Smooth muscle cell (in vitro differentiated cells): ENCODE data around the gene CD55. TPM values are rescaled to one million over a fixed set of nuclear protein-coding genes. Genes with fewer than 3 reads are reported as not detected.

Source experiments
- DNase-seq: peaks from one replicate; lab custom pipeline; 2025; ENCODE audit not compliant: unreplicated experiment; lab: John Stamatoyannopoulos, UW
- H2AFZ ChIP-seq: fragments of 200-600 bp; sonication (generic); 2 replicates; pipeline ENCODE4 v1.6.0; 2016; ENCODE audit warnings: antibody characterized with exemption, low read depth, mild to moderate bottlenecking
- H3F3A ChIP-seq: fragments of 200-600 bp; sonication (generic); 2 replicates; pipeline ENCODE4 v1.6.0; 2017; ENCODE audit warnings: antibody characterized with exemption, low read depth
- H3K27ac ChIP-seq: fragments of 200-600 bp; sonication (generic); 2 replicates; pipeline ENCODE4 v1.5.1; 2016; ENCODE audit warnings: low read depth, mild to moderate bottlenecking
- H3K27me3 ChIP-seq: fragments of 200-600 bp; sonication (generic); 2 replicates; pipeline ENCODE4 v1.6.1; 2016; ENCODE audit warnings: low read depth, mild to moderate bottlenecking
- H3K36me3 ChIP-seq: fragments of 200-600 bp; sonication (generic); 2 replicates; pipeline ENCODE4 v1.5.1; 2016; ENCODE audit warnings: low read depth
- H3K4me1 ChIP-seq: fragments of 200-600 bp; sonication (generic); 2 replicates; pipeline ENCODE4 v1.5.1; 2016; ENCODE audit warnings: low read depth
- H3K4me2 ChIP-seq: fragments of 200-600 bp; sonication (generic); 2 replicates; pipeline ENCODE4 v1.6.0; 2016; ENCODE audit warnings: mild to moderate bottlenecking
- H3K4me3 ChIP-seq: fragments of 200-600 bp; sonication (generic); 2 replicates; pipeline ENCODE4 v1.5.1; 2016; ENCODE audit warnings: mild to moderate bottlenecking
- H3K79me2 ChIP-seq: fragments of 200-600 bp; sonication (generic); 2 replicates; pipeline ENCODE4 v1.6.0; 2016; ENCODE audit warnings: low read depth, mild to moderate bottlenecking
- H3K9ac ChIP-seq: fragments of 200-600 bp; sonication (generic); 2 replicates; pipeline ENCODE4 v1.6.0; 2016; ENCODE audit warnings: low read depth
- H3K9me3 ChIP-seq: fragments of 200-600 bp; sonication (generic); replicated peaks from 2 replicates; pipeline ENCODE4 v1.5.1; 2016; ENCODE audit warnings: low read depth
- H4K20me1 ChIP-seq: fragments of 200-600 bp; sonication (generic); 2 replicates; pipeline ENCODE4 v1.6.0; 2016; ENCODE audit warnings: low read depth
- CTCF ChIP-seq: fragments of 200-600 bp; sonication (generic); IDR thresholded peaks from 2 replicates; pipeline ENCODE4 v1.5.1; 2017; ENCODE audit warnings: borderline replicate concordance, mild to moderate bottlenecking, antibody characterized with exemption; ENCODE audit not compliant: insufficient read depth, poor library complexity, severe bottlenecking
- WGBS: methylation state at CpG from one replicate; pipeline ENCODE4 v1.1.7; 2016; ENCODE audit warnings: low lambda C conversion rate; 5-methylcytosine and 5-hydroxymethylcytosine counted together
- polyA plus RNA-seq: library from polyadenylated mRNA; unstranded; fragments of >200 nt; fragmentation: Nextera tagmentation; extraction: Ambion mirVana; gene quantifications from 2 replicates; pipeline ENCODE4 v1.2.1, GENCODE V29; 2016
- total RNA-seq: library from RNA; depleted of rRNA; stranded (reverse); fragments of >200 nt; gene quantifications from 2 replicates; pipeline ENCODE4 v1.2.3, GENCODE V29; 2014

The CD55 gene
- total and polyA plus RNA-seq, 2 experiments from 2014 or later: 23.9 to 46.5 TPM

GRCh38 chr1:207336559-207337467 is 15.3 kb downstream of the CD55 start:
- H3K36me3 ChIP-seq: no peaks in the 10 kb centered on the region
- H3K4me3 ChIP-seq: no peak overlapping the region
- H3K9me3 ChIP-seq: peaks cover 8% of the 10 kb centered on the region
- H2AFZ ChIP-seq: no peak overlapping the region
- DNase-seq: no peak
- no peak overlapping the region for H3K4me2 ChIP-seq
- H3K27ac ChIP-seq: peak overlapping the region; percentile 76
- H3K9ac ChIP-seq: peak overlapping the region; percentile 25
- no peak for TF ChIP-seq CTCF
- no peaks in the 10 kb centered on the region for H3F3A ChIP-seq
- no peaks in the 10 kb centered on the region for H3K4me1 ChIP-seq
- 70% methylated on average over 3 of the region's 3 CpGs for WGBS
- no peaks in the 10 kb centered on the region for H3K79me2 ChIP-seq
- no peaks in the 10 kb centered on the region for H3K27me3 ChIP-seq
- H4K20me1 ChIP-seq: no peaks in the 10 kb centered on the region

GRCh38 chr1:207342332-207342731 is 20.9 kb downstream of the CD55 start:
- H3K9ac ChIP-seq: no peak overlapping the region
- no peak overlapping the region for H3K4me2 ChIP-seq
- 69% methylated on average over 1 of the region's 1 CpG for WGBS
- DNase-seq: no peak
- no peak for TF ChIP-seq CTCF
- no peaks in the 10 kb centered on the region for H3K36me3 ChIP-seq
- no peaks in the 10 kb centered on the region for H3K9me3 ChIP-seq
- H4K20me1 ChIP-seq: no peaks in the 10 kb centered on the region
- H2AFZ ChIP-seq: no peak overlapping the region
- no peaks in the 10 kb centered on the region for H3K79me2 ChIP-seq
- no peak overlapping the region for H3K27ac ChIP-seq
- H3K27me3 ChIP-seq: no peaks in the 10 kb centered on the region
- H3K4me3 ChIP-seq: no peak overlapping the region
- no peaks in the 10 kb centered on the region for H3F3A ChIP-seq
- no peaks in the 10 kb centered on the region for H3K4me1 ChIP-seq

GRCh38 chr1:207343675-207344074 is 22.2 kb downstream of the CD55 start:
- no peak for TF ChIP-seq CTCF

GRCh38 chr1:207344221-207344620 is 22.7 kb downstream of the CD55 start:
- Histone ChIP-seq H3K79me2 (no peaks in the 10 kb centered on the region), H3K4me1 (no peaks in the 10 kb centered on the region), H3K4me2 (no peak overlapping the region), H3K27me3 (no peaks in the 10 kb centered on the region), H3K36me3 (no peaks in the 10 kb centered on the region), H3F3A (no peaks in the 10 kb centered on the region), H3K9ac (no peak overlapping the region), H3K4me3 (no peak overlapping the region), H2AFZ (no peak overlapping the region), H4K20me1 (no peaks in the 10 kb centered on the region), H3K27ac (no peak overlapping the region), H3K9me3 (no peaks in the 10 kb centered on the region)
- no peak for DNase-seq
- 93% methylated on average over 2 of the region's 2 CpGs for WGBS
- TF ChIP-seq CTCF: no peak

More at GRCh38 chr1:207343675-207344074, 22.2 kb downstream of the CD55 start:
- Histone ChIP-seq H3K27me3 (no peaks in the 10 kb centered on the region), H3K27ac (no peak overlapping the region), H3K79me2 (no peaks in the 10 kb centered on the region), H2AFZ (no peak overlapping the region), H3K4me1 (no peaks in the 10 kb centered on the region), H3K4me3 (no peak overlapping the region), H3K9ac (no peak overlapping the region), H4K20me1 (no peaks in the 10 kb centered on the region), H3F3A (no peaks in the 10 kb centered on the region), H3K36me3 (no peaks in the 10 kb centered on the region), H3K9me3 (no peaks in the 10 kb centered on the region), H3K4me2 (no peak overlapping the region)
- no peak for DNase-seq
